ENCODE data around the gene CACNA2D1.

The CACNA2D1 gene

GRCh38 chr7:82081644-82082224, 361.8 kb downstream of the CACNA2D1 start:
- DNase-seq: no peak

- no peak for DNase-seq
Measured at GRCh38 chr7:82080254-82080927, 363.2 kb downstream of the CACNA2D1 start.

GRCh38 chr7:82079527-82079926, 364.1 kb downstream of the CACNA2D1 start:
- no peak for DNase-seq

GRCh38 chr7:82078807-82079206, 364.8 kb downstream of the CACNA2D1 start:
- no peak for DNase-seq

- no peak for DNase-seq
Measured at GRCh38 chr7:82071468-82071867, 372.1 kb downstream of the CACNA2D1 start.

- no peak for DNase-seq
Measured at GRCh38 chr7:82067628-82068264, 375.8 kb downstream of the CACNA2D1 start.

GRCh38 chr7:82057476-82057875, 386.1 kb downstream of the CACNA2D1 start:
- no peak for DNase-seq

GRCh38 chr7:82056282-82056681, 387.3 kb downstream of the CACNA2D1 start:
- DNase-seq: no peak

GRCh38 chr7:82054544-82054943, 389.0 kb downstream of the CACNA2D1 start:
- no peak for DNase-seq

- DNase-seq: no peak
Measured at GRCh38 chr7:82053453-82054032, 390.0 kb downstream of the CACNA2D1 start.

GRCh38 chr7:82051601-82052000, 392.0 kb downstream of the CACNA2D1 start:
- peak; percentile 81 for DNase-seq

- DNase-seq: no peak
Measured at GRCh38 chr7:82050792-82051191, 392.8 kb downstream of the CACNA2D1 start.

- no peak for DNase-seq
Measured at GRCh38 chr7:82049891-82050533, 393.6 kb downstream of the CACNA2D1 start.

- DNase-seq: peak; percentile 47
Measured at GRCh38 chr7:82049442-82049841, 394.1 kb downstream of the CACNA2D1 start.

- peak; percentile 12 for DNase-seq
Measured at GRCh38 chr7:82044497-82045080, 399.0 kb downstream of the CACNA2D1 start.

GRCh38 chr7:82039621-82040020, 404.0 kb downstream of the CACNA2D1 start:
- no peak for DNase-seq

- no peak for DNase-seq
Measured at GRCh38 chr7:82036146-82036886, 407.3 kb downstream of the CACNA2D1 start.

GRCh38 chr7:82035456-82035855, 408.1 kb downstream of the CACNA2D1 start:
- no peak for DNase-seq

- no peak for DNase-seq
Measured at GRCh38 chr7:82032901-82033300, 410.7 kb downstream of the CACNA2D1 start.

- no peak for DNase-seq
Measured at GRCh38 chr7:82029236-82029913, 414.2 kb downstream of the CACNA2D1 start.

- no peak for DNase-seq
Measured at GRCh38 chr7:82028097-82028496, 415.5 kb downstream of the CACNA2D1 start.

- DNase-seq: no peak
Measured at GRCh38 chr7:82021713-82022112, 421.9 kb downstream of the CACNA2D1 start.
